Keratinocyte (primary cell): ENCODE results near the gene C12orf60. TPM values are rescaled to one million over a fixed set of nuclear protein-coding genes. Genes with fewer than 3 reads are reported as not detected.

ENCODE experiments used
- DNase-seq: peaks from one replicate; pipeline ENCODE4 v3.0.0-alpha.2; 2011; ENCODE audit warnings: low read depth, missing footprints, low spot score
- FAIRE-seq: peaks from 2 replicates; lab custom pipeline; 2011; peaks lifted over from hg19 to GRCh38; lab: Jason Lieb, UNC
- H2AFZ ChIP-seq: 2 replicates; pipeline ENCODE4 v1.6.0; 2012; ENCODE audit warnings: low read length, control low read depth, inconsistent platforms; ENCODE audit not compliant: control insufficient read depth
- H3K27ac ChIP-seq: 2 replicates; pipeline ENCODE4 v1.5.1; 2011; ENCODE audit warnings: low read length; ENCODE audit not compliant: control insufficient read depth, insufficient read depth
- H3K27me3 ChIP-seq: 3 replicates; pipeline ENCODE4 v1.6.0; 2011; ENCODE audit warnings: low read length; ENCODE audit not compliant: control insufficient read depth, insufficient read depth; ENCODE audit errors: extremely low read depth
- H3K36me3 ChIP-seq, 2 experiments: 2 replicates in 1 of 2; 3 replicates in 1 of 2; pipeline ENCODE4 v1.5.1; 2011; ENCODE audit warnings: low read length in 2 of 2, mild to moderate bottlenecking in 1 of 2; ENCODE audit not compliant: control insufficient read depth in 2 of 2, insufficient read depth in 2 of 2; ENCODE audit errors: extremely low read depth in 1 of 2
- H3K4me1 ChIP-seq: 3 replicates; pipeline ENCODE4 v1.5.1; 2011; ENCODE audit warnings: low read length; ENCODE audit not compliant: control insufficient read depth, insufficient read depth; ENCODE audit errors: extremely low read depth
- H3K4me2 ChIP-seq: 3 replicates; pipeline ENCODE4 v1.6.0; 2011; ENCODE audit warnings: low read depth, low read length; ENCODE audit not compliant: control insufficient read depth, insufficient read depth; ENCODE audit errors: extremely low read depth
- H3K4me3 ChIP-seq, 3 experiments: fragments of 200-600 bp in 1 of 3; sonication (generic) in 1 of 3; 2 replicates in 2 of 3; 3 replicates in 1 of 3; pipeline ENCODE4 v1.5.1; 2011 to 2016; ENCODE audit warnings: low read length in 3 of 3, mild to moderate bottlenecking in 3 of 3, control low read depth in 2 of 3, inconsistent platforms in 1 of 3, low read depth in 1 of 3, mixed read lengths in 1 of 3, mixed run types in 1 of 3, moderate library complexity in 1 of 3; ENCODE audit not compliant: control insufficient read depth in 2 of 3, insufficient read depth in 2 of 3; ENCODE audit errors: extremely low read depth in 1 of 3
- H3K79me2 ChIP-seq: 2 replicates; pipeline ENCODE4 v1.6.0; 2012; ENCODE audit warnings: low read length; ENCODE audit not compliant: control insufficient read depth, insufficient read depth
- H3K9ac ChIP-seq: 3 replicates; pipeline ENCODE4 v1.6.0; 2011; ENCODE audit warnings: low read length; ENCODE audit not compliant: control insufficient read depth, insufficient read depth; ENCODE audit errors: extremely low read depth
- H3K9me1 ChIP-seq: 3 replicates; pipeline ENCODE4 v1.6.0; 2011; ENCODE audit warnings: low read length; ENCODE audit not compliant: control insufficient read depth, insufficient read depth; ENCODE audit errors: extremely low read depth
- H3K9me3 ChIP-seq: 2 replicates; pipeline ENCODE4 v1.5.1; 2012; ENCODE audit warnings: low read depth, low read length; ENCODE audit not compliant: control insufficient read depth
- H4K20me1 ChIP-seq: 3 replicates; pipeline ENCODE4 v1.6.0; 2011; ENCODE audit warnings: low read length; ENCODE audit not compliant: control insufficient read depth, insufficient read depth; ENCODE audit errors: extremely low read depth
- CTCF ChIP-seq, 3 experiments: IDR thresholded peaks in 1 of 3; conservative IDR thresholded peaks in 1 of 3; optimal IDR thresholded peaks in 1 of 3; 2 replicates in 2 of 3; 3 replicates in 1 of 3; pipeline versions ENCODE3 to v1.5.1; 2011; ENCODE audit warnings: low read length in 3 of 3, mild to moderate bottlenecking in 3 of 3, moderate library complexity in 2 of 3, control low read depth in 1 of 3, inconsistent platforms in 1 of 3; ENCODE audit not compliant: insufficient read depth in 2 of 3; ENCODE audit errors: extremely low read depth in 1 of 3
- EZH2 ChIP-seq: IDR thresholded peaks from one replicate; pipeline ENCODE4 v1.6.1; 2012; ENCODE audit warnings: inconsistent platforms, mild to moderate bottlenecking, low read length, moderate library complexity
- dilution Hi-C: fragments of 300-500 bp; cut with MboI; formaldehyde crosslinking; loops from one replicate; pipeline ENCODE4 v1.7.0; 2020; ENCODE audit warnings: low sequenced_read_pairs; ENCODE audit not compliant: extremely low pct_ligation_motif_present
- polyA plus RNA-seq, 5 experiments: library from polyadenylated mRNA; depleted of rRNA in 3 of 5; stranded (reverse) in 3 of 5; stranded (forward) in 1 of 5; unstranded in 1 of 5; fragments of >200 nt; gene quantifications; 1 replicate in 1 of 5; 2 replicates in 3 of 5; 3 replicates in 1 of 5; pipeline versions ENCODE4 v1.2.1 to v1.2.3, GENCODE V29; 2011 to 2012; ENCODE audit warnings: missing spikeins in 2 of 5, low read depth in 1 of 5, low replicate concordance in 1 of 5

Gene C12orf60
- polyA plus RNA-seq, 1 donor (not counting 4 experiments of a cell fraction or from before 2014, with no cell fraction given), result 3.2 TPM

- DNase-seq (no peak), FAIRE-seq (no peak)
- H3K9me1 ChIP-seq, result no peaks in the 10 kb centered on the region
- no peak overlapping the region for H3K27ac ChIP-seq
- H3K4me1 ChIP-seq, result no peaks in the 10 kb centered on the region
- H2AFZ ChIP-seq, result no peak overlapping the region
- no peaks in the 10 kb centered on the region for H3K27me3 ChIP-seq
- no peak overlapping the region for H3K4me3 ChIP-seq
- H3K9ac ChIP-seq, result no peak overlapping the region
- dilution Hi-C loops, result no loop called here
- H3K79me2 ChIP-seq, result no peaks in the 10 kb centered on the region
- no peaks in the 10 kb centered on the region for H3K9me3 ChIP-seq
- H3K4me2 ChIP-seq, result no peak overlapping the region
- TF ChIP-seq CTCF (optimal IDR thresholded peaks at IDR 0.05 in 1 of 3, IDR thresholded peaks at IDR 0.05 in 1 of 3, conservative IDR thresholded peaks at IDR 0.05 in 1 of 3; ENCODE audit: extremely low read depth in 1 of 3, insufficient read depth in 2 of 3, low read length in 3 of 3), result no peak
- no peak for TF ChIP-seq EZH2
- no peaks in the 10 kb centered on the region for H3K36me3 ChIP-seq
- no peaks in the 10 kb centered on the region for H4K20me1 ChIP-seq
Observed at GRCh38 chr12:14873440-14874185, 70.1 kb downstream of the C12orf60 start.

Other genes with a start within 250 kb of the C12orf60 start
- 3.6 to 13.4 TPM (median 7.2 TPM) in 3 replicates for gene PLBD1, start 235.8 kb upstream of the C12orf60 start, polyA plus RNA-seq
- 0.03 to 0.06 TPM (median 0.03 TPM) in 3 replicates for gene GUCY2C, start 107.1 kb upstream of the C12orf60 start, polyA plus RNA-seq
- 4.8 to 21.0 TPM (median 13.1 TPM) in 3 replicates for gene WBP11, start 192 bp upstream of the C12orf60 start, polyA plus RNA-seq
- not detected in 3 replicates for gene SMCO3, start 10.5 kb downstream of the C12orf60 start, polyA plus RNA-seq
- not detected in 3 replicates for gene ART4, start 39.9 kb downstream of the C12orf60 start, polyA plus RNA-seq
- gene MGP, start 82.2 kb downstream of the C12orf60 start, polyA plus RNA-seq, result 0.24 to 0.33 TPM (median 0.31 TPM) in 3 replicates
- 0.06 to 0.18 TPM (median 0.17 TPM) in 3 replicates for gene ERP27, start 134.9 kb downstream of the C12orf60 start, polyA plus RNA-seq
- 78.5 to 190 TPM (median 164 TPM) in 3 replicates for gene ARHGDIB, start 157.9 kb downstream of the C12orf60 start, polyA plus RNA-seq
- gene PDE6H, start 169.4 kb downstream of the C12orf60 start, polyA plus RNA-seq, result not detected in 3 replicates